CD4-positive, CD25-positive, alpha-beta regulatory T cell (primary cell): ENCODE measurements around the gene PEX11A. TPM values are rescaled to one million over a fixed set of nuclear protein-coding genes. Genes with fewer than 3 reads are reported as not detected.

Source experiments
- ATAC-seq, 2 donors: fragments of 150-1000 bp; cut with Tn5 transposase; one replicate each; pipeline ENCODE4 v1.10.0; 2021; ENCODE audit warnings: low read depth in 2 of 2, moderate number of reproducible peaks in 2 of 2, moderate library complexity in 1 of 2
- DNase-seq, 3 donors: peaks; one replicate each; pipeline versions ENCODE4 v3.0.0 to v3.0.0-alpha.2; 2012 to 2022; ENCODE audit warnings: mixed read lengths in 1 of 3
- H3K27ac ChIP-seq: one replicate; pipeline ENCODE4 v1.7.0; 2013; ENCODE audit warnings: mild to moderate bottlenecking, low read length; ENCODE audit not compliant: insufficient read depth, poor library complexity, severe bottlenecking
- H3K27me3 ChIP-seq: one replicate; pipeline ENCODE4 v1.7.0; 2013; ENCODE audit warnings: low read length; ENCODE audit not compliant: control insufficient read depth, insufficient read depth
- H3K36me3 ChIP-seq: one replicate; pipeline ENCODE4 v1.7.0; 2013; ENCODE audit warnings: mild to moderate bottlenecking, low read length, moderate library complexity; ENCODE audit not compliant: control insufficient read depth, insufficient read depth
- H3K4me1 ChIP-seq: 2 replicates; pipeline ENCODE4 v1.7.0; 2013; ENCODE audit warnings: mild to moderate bottlenecking, low read length; ENCODE audit not compliant: insufficient read depth, control insufficient read depth, poor library complexity, severe bottlenecking
- H3K4me3 ChIP-seq: one replicate; pipeline ENCODE4 v1.7.0; 2013; ENCODE audit warnings: low read depth, mild to moderate bottlenecking, low read length, moderate library complexity
- H3K9me3 ChIP-seq, 2 experiments: 1 replicate in 1 of 2; 2 replicates in 1 of 2; pipeline ENCODE4 v1.7.0; 2013; ENCODE audit warnings: low read length in 2 of 2, mild to moderate bottlenecking in 1 of 2, moderate library complexity in 1 of 2; ENCODE audit not compliant: control insufficient read depth in 2 of 2
- H3K27ac Mint-ChIP-seq, 3 donors: one replicate each; pipeline ENCODE4 v1.8.0; 2020 to 2022; ENCODE audit warnings: mild to moderate bottlenecking in 3 of 3, mixed read lengths in 3 of 3, moderate library complexity in 2 of 3
- H3K27me3 Mint-ChIP-seq: one replicate; pipeline ENCODE4 v1.8.0; 2022; ENCODE audit warnings: mild to moderate bottlenecking, mixed read lengths
- H3K36me3 Mint-ChIP-seq: one replicate; pipeline ENCODE4 v1.8.0; 2020; ENCODE audit warnings: mixed read lengths
- H3K4me1 Mint-ChIP-seq, 4 donors: one replicate each; pipeline ENCODE4 v1.8.0; 2020 to 2022; ENCODE audit warnings: mixed read lengths in 4 of 4, mild to moderate bottlenecking in 1 of 4
- H3K4me3 Mint-ChIP-seq, 4 donors: one replicate each; pipeline ENCODE4 v1.8.0; 2020 to 2022; ENCODE audit warnings: mild to moderate bottlenecking in 4 of 4, mixed read lengths in 4 of 4, moderate library complexity in 3 of 4
- H3K9me3 Mint-ChIP-seq, 7 donors: one replicate each; pipeline ENCODE4 v1.8.0; 2020 to 2022; ENCODE audit warnings: mixed read lengths in 7 of 7, mild to moderate bottlenecking in 3 of 7, moderate library complexity in 2 of 7
- polyA plus RNA-seq, 4 donors: library from polyadenylated mRNA; unstranded; fragments of 300-500 nt; fragmentation: Illumina TruSeq; gene quantifications; one replicate each; pipeline ENCODE4 v1.2.3, GENCODE V29; 2021
- total RNA-seq: library from RNA; stranded (reverse); gene quantifications from one replicate; pipeline ENCODE4 v1.2.3, GENCODE V29; 2022

The PEX11A gene
- total and polyA plus RNA-seq, 5 donors from 2014 or later, result 1.2 to 3.7 (median 1.7) TPM; not detected in 1

GRCh38 chr15:89668171-89668570 lies 22.4 kb downstream of the PEX11A start:
- no peak overlapping the region for H3K27ac Mint-ChIP-seq
- ATAC-seq, result no peak
- Histone ChIP-seq H3K36me3 (no peaks in the 10 kb centered on the region), H3K27ac (no peak overlapping the region), H3K27me3 (peaks cover 7% of the 10 kb centered on the region), H3K9me3 (no peaks in the 10 kb centered on the region), H3K4me3 (no peak overlapping the region), H3K4me1 (no peaks in the 10 kb centered on the region)
- peaks cover 3% of the 10 kb centered on the region for H3K36me3 Mint-ChIP-seq
- peaks cover 41% of the 10 kb centered on the region for H3K27me3 Mint-ChIP-seq
- H3K4me3 Mint-ChIP-seq, result no peak overlapping the region
- peaks cover 0 to 2% (median 0%) of the 10 kb centered on the region in 7 donors for H3K9me3 Mint-ChIP-seq
- peaks cover 0 to 5% (median 2%) of the 10 kb centered on the region in 4 donors for H3K4me1 Mint-ChIP-seq
- DNase-seq, result no peak

- Histone ChIP-seq H3K4me3 (no peak overlapping the region), H3K9me3 (no peaks in the 10 kb centered on the region), H3K27ac (no peak overlapping the region), H3K36me3 (no peaks in the 10 kb centered on the region), H3K4me1 (no peaks in the 10 kb centered on the region), H3K27me3 (peaks cover 7% of the 10 kb centered on the region)
- Mint-ChIP-seq H3K4me1 (peaks cover 0 to 5% (median 2%) of the 10 kb centered on the region in 4 donors), H3K27ac (no peak overlapping the region), H3K9me3 (peaks cover 0 to 2% (median 0%) of the 10 kb centered on the region in 7 donors), H3K4me3 (peak overlapping the region in 2 of 4 donors; percentile 24 to 47), H3K27me3 (peaks cover 41% of the 10 kb centered on the region), H3K36me3 (peaks cover under 1% of the 10 kb centered on the region)
- DNase-seq (no peak), ATAC-seq (no peak)
Measured at GRCh38 chr15:89667706-89667960, 22.9 kb downstream of the PEX11A start.

- no peaks in the 10 kb centered on the region for H3K9me3 ChIP-seq
- H3K27ac ChIP-seq, result no peak overlapping the region
- no peak overlapping the region for H3K4me3 ChIP-seq
- ATAC-seq (no peak), DNase-seq (no peak)
- no peaks in the 10 kb centered on the region for H3K36me3 ChIP-seq
- H3K36me3 Mint-ChIP-seq, result no peaks in the 10 kb centered on the region
- H3K4me1 ChIP-seq, result no peaks in the 10 kb centered on the region
- H3K4me3 Mint-ChIP-seq, result peak overlapping the region in 2 of 4 donors; percentile 24 to 47
- peaks cover 7% of the 10 kb centered on the region for H3K27me3 ChIP-seq
- H3K9me3 Mint-ChIP-seq, result peaks cover 0 to 2% (median 0%) of the 10 kb centered on the region in 7 donors
- H3K27me3 Mint-ChIP-seq, result peaks cover 46% of the 10 kb centered on the region
- H3K27ac Mint-ChIP-seq, result no peak overlapping the region
- H3K4me1 Mint-ChIP-seq, result peaks cover 0 to 5% (median 2%) of the 10 kb centered on the region in 4 donors
Measured at GRCh38 chr15:89666858-89667705, 23.5 kb downstream of the PEX11A start.

- no peak overlapping the region for H3K4me3 Mint-ChIP-seq
- no peaks in the 10 kb centered on the region for H3K9me3 ChIP-seq
- H3K27ac Mint-ChIP-seq, result no peak overlapping the region
- H3K9me3 Mint-ChIP-seq, result peaks cover 0 to 2% (median 0%) of the 10 kb centered on the region in 7 donors
- H3K27me3 Mint-ChIP-seq, result peaks cover 46% of the 10 kb centered on the region
- H3K36me3 Mint-ChIP-seq, result no peaks in the 10 kb centered on the region
- ATAC-seq (no peak), DNase-seq (no peak)
- no peak overlapping the region for H3K27ac ChIP-seq
- H3K4me1 ChIP-seq, result no peaks in the 10 kb centered on the region
- peaks cover 7% of the 10 kb centered on the region for H3K27me3 ChIP-seq
- no peak overlapping the region for H3K4me3 ChIP-seq
- no peaks in the 10 kb centered on the region for H3K36me3 ChIP-seq
- peaks cover 0 to 5% (median 2%) of the 10 kb centered on the region in 4 donors for H3K4me1 Mint-ChIP-seq
Measured at GRCh38 chr15:89666184-89666857, 24.2 kb downstream of the PEX11A start.

GRCh38 chr15:89665449-89666181 lies 24.9 kb downstream of the PEX11A start:
- H3K27me3 Mint-ChIP-seq, result peaks cover 54% of the 10 kb centered on the region
- Histone ChIP-seq H3K4me1 (no peaks in the 10 kb centered on the region), H3K27me3 (peaks cover 8% of the 10 kb centered on the region), H3K27ac (no peak overlapping the region), H3K4me3 (no peak overlapping the region), H3K36me3 (no peaks in the 10 kb centered on the region), H3K9me3 (no peaks in the 10 kb centered on the region)
- H3K27ac Mint-ChIP-seq, result no peak overlapping the region
- DNase-seq (no peak), ATAC-seq (no peak)
- peaks cover 0 to 4% (median 1%) of the 10 kb centered on the region in 4 donors for H3K4me1 Mint-ChIP-seq
- no peaks in the 10 kb centered on the region for H3K36me3 Mint-ChIP-seq
- peaks cover 0 to 2% (median 0%) of the 10 kb centered on the region in 7 donors for H3K9me3 Mint-ChIP-seq
- no peak overlapping the region for H3K4me3 Mint-ChIP-seq

GRCh38 chr15:89664441-89665350 lies 25.9 kb downstream of the PEX11A start:
- Mint-ChIP-seq H3K27ac (no peak overlapping the region), H3K9me3 (peaks cover 0 to under 1% (median 0%) of the 10 kb centered on the region in 7 donors), H3K4me1 (peaks cover 0 to 4% (median 0%) of the 10 kb centered on the region in 4 donors), H3K27me3 (peaks cover 52% of the 10 kb centered on the region), H3K36me3 (no peaks in the 10 kb centered on the region), H3K4me3 (peak overlapping the region in 3 of 4 donors; percentile 21 to 48 (median 22))
- H3K4me1 ChIP-seq, result no peaks in the 10 kb centered on the region
- H3K4me3 ChIP-seq, result no peak overlapping the region
- no peaks in the 10 kb centered on the region for H3K9me3 ChIP-seq
- H3K36me3 ChIP-seq, result no peaks in the 10 kb centered on the region
- no peak for ATAC-seq
- no peak overlapping the region for H3K27ac ChIP-seq
- DNase-seq, result no peak
- peaks cover 12% of the 10 kb centered on the region for H3K27me3 ChIP-seq
